Measurements from ENCODE around the gene TJP1.
A peak's percentile ranks its signal among the peaks of the same experiment; 100 is the strongest.
"Not testable (repeated sequence)": the region's sequence is repeated elsewhere in the genome, so short reads cannot be mapped to it uniquely, and the experiment has no call there.

TJP1 gene

GRCh38 chr15:29819979-29820378 lies 2.3 kb downstream of the TJP1 start:
- no peak for DNase-seq (ENCODE audit: low read depth)
- in situ Hi-C loops (cut with HindIII; ENCODE audit: low sequenced_read_pairs) = loop anchor here (10.0 kb wide), 1 partner anchor 55 kb away; no protein-coding TSS in a partner anchor
- TF ChIP-seq CTCF (IDR thresholded peaks at IDR 0.05; ENCODE audit: low read depth, low read length, missing control alignments) = no peak
- H3K4me3 ChIP-seq (ENCODE audit: low read depth, low read length) = peak overlapping the region; percentile 81

GRCh38 chr15:29818141-29818540 lies 4.1 kb downstream of the TJP1 start:
- H3K4me3 ChIP-seq (ENCODE audit: low read depth, low read length) = no peak overlapping the region
- in situ Hi-C loops (cut with HindIII; ENCODE audit: low sequenced_read_pairs) = no loop called here
- DNase-seq (ENCODE audit: low read depth) = no peak
- no peak for TF ChIP-seq CTCF (IDR thresholded peaks at IDR 0.05; ENCODE audit: low read depth, low read length, missing control alignments)

- in situ Hi-C loops (cut with HindIII; ENCODE audit: low sequenced_read_pairs); DNase-seq (ENCODE audit: low read depth); H3K4me3 ChIP-seq (ENCODE audit: low read depth, low read length): not testable (repeated sequence)
Observed at GRCh38 chr15:29817455-29817854, 4.8 kb downstream of the TJP1 start.

GRCh38 chr15:29815000-29815710 lies 7.1 kb downstream of the TJP1 start:
- DNase-seq (ENCODE audit: low read depth) = no peak
- no peak overlapping the region for H3K4me3 ChIP-seq (ENCODE audit: low read depth, low read length)
- no peak for TF ChIP-seq CTCF (IDR thresholded peaks at IDR 0.05; ENCODE audit: low read depth, low read length, missing control alignments)
- in situ Hi-C loops (cut with HindIII; ENCODE audit: low sequenced_read_pairs) = no loop called here

- no peak for DNase-seq (ENCODE audit: low read depth)
Observed at GRCh38 chr15:29813009-29813408, 9.3 kb downstream of the TJP1 start.

GRCh38 chr15:29812384-29812694 lies 9.9 kb downstream of the TJP1 start:
- in situ Hi-C loops (cut with HindIII; ENCODE audit: low sequenced_read_pairs) = no loop called here
- H3K4me3 ChIP-seq (ENCODE audit: low read depth, low read length) = no peak overlapping the region
- no peak for TF ChIP-seq CTCF (IDR thresholded peaks at IDR 0.05; ENCODE audit: low read depth, low read length, missing control alignments)
- DNase-seq (ENCODE audit: low read depth) = no peak

More at GRCh38 chr15:29813009-29813408, 9.3 kb downstream of the TJP1 start:
- H3K4me3 ChIP-seq (ENCODE audit: low read depth, low read length) = no peak overlapping the region
- in situ Hi-C loops (cut with HindIII; ENCODE audit: low sequenced_read_pairs) = no loop called here
- no peak for TF ChIP-seq CTCF (IDR thresholded peaks at IDR 0.05; ENCODE audit: low read depth, low read length, missing control alignments)

GRCh38 chr15:29811691-29812383 lies 10.4 kb downstream of the TJP1 start:
- no peak for DNase-seq (ENCODE audit: low read depth)
- TF ChIP-seq CTCF (IDR thresholded peaks at IDR 0.05; ENCODE audit: low read depth, low read length, missing control alignments) = no peak
- no peak overlapping the region for H3K4me3 ChIP-seq (ENCODE audit: low read depth, low read length)

More at GRCh38 chr15:29811691-29812383, 10.4 kb downstream of the TJP1 start:
- in situ Hi-C loops (cut with HindIII; ENCODE audit: low sequenced_read_pairs) = no loop called here
